Loucy (cell line): ENCODE measurements around the gene SART1.

Source experiments
- CTCF ChIP-seq: fragments of 200-600 bp; sonication (generic); conservative IDR thresholded peaks from 2 replicates; pipeline ENCODE4 v1.5.1; 2014; ENCODE audit warnings: mild to moderate bottlenecking, antibody characterized with exemption, low read length
- EZH2phosphoT487 ChIP-seq: fragments of 200-600 bp; IDR thresholded peaks from 2 replicates; pipeline ENCODE4 v1.6.1; 2018; ENCODE audit warnings: antibody characterized with exemption, mild to moderate bottlenecking, moderate library complexity, borderline replicate concordance

- TF ChIP-seq CTCF (no peak), EZH2phosphoT487 (no peak)
Observed at GRCh38 chr11:65942531-65942930, 19.0 kb upstream of the SART1 start.
